Smooth muscle cell (in vitro differentiated cells): Measurements from ENCODE around the gene TMPRSS13. TPM values are rescaled to one million over a fixed set of nuclear protein-coding genes. Genes with fewer than 3 reads are reported as not detected.

ENCODE experiments used
- DNase-seq: peaks from one replicate; lab custom pipeline; 2025; ENCODE audit not compliant: unreplicated experiment; lab: John Stamatoyannopoulos, UW
- H2AFZ ChIP-seq: fragments of 200-600 bp; sonication (generic); 2 replicates; pipeline ENCODE4 v1.6.0; 2016; ENCODE audit warnings: antibody characterized with exemption, low read depth, mild to moderate bottlenecking
- H3F3A ChIP-seq: fragments of 200-600 bp; sonication (generic); 2 replicates; pipeline ENCODE4 v1.6.0; 2017; ENCODE audit warnings: antibody characterized with exemption, low read depth
- H3K27ac ChIP-seq: fragments of 200-600 bp; sonication (generic); 2 replicates; pipeline ENCODE4 v1.5.1; 2016; ENCODE audit warnings: low read depth, mild to moderate bottlenecking
- H3K27me3 ChIP-seq: fragments of 200-600 bp; sonication (generic); 2 replicates; pipeline ENCODE4 v1.6.1; 2016; ENCODE audit warnings: low read depth, mild to moderate bottlenecking
- H3K36me3 ChIP-seq: fragments of 200-600 bp; sonication (generic); 2 replicates; pipeline ENCODE4 v1.5.1; 2016; ENCODE audit warnings: low read depth
- H3K4me1 ChIP-seq: fragments of 200-600 bp; sonication (generic); 2 replicates; pipeline ENCODE4 v1.5.1; 2016; ENCODE audit warnings: low read depth
- H3K4me2 ChIP-seq: fragments of 200-600 bp; sonication (generic); 2 replicates; pipeline ENCODE4 v1.6.0; 2016; ENCODE audit warnings: mild to moderate bottlenecking
- H3K4me3 ChIP-seq: fragments of 200-600 bp; sonication (generic); 2 replicates; pipeline ENCODE4 v1.5.1; 2016; ENCODE audit warnings: mild to moderate bottlenecking
- H3K79me2 ChIP-seq: fragments of 200-600 bp; sonication (generic); 2 replicates; pipeline ENCODE4 v1.6.0; 2016; ENCODE audit warnings: low read depth, mild to moderate bottlenecking
- H3K9ac ChIP-seq: fragments of 200-600 bp; sonication (generic); 2 replicates; pipeline ENCODE4 v1.6.0; 2016; ENCODE audit warnings: low read depth
- H3K9me3 ChIP-seq: fragments of 200-600 bp; sonication (generic); replicated peaks from 2 replicates; pipeline ENCODE4 v1.5.1; 2016; ENCODE audit warnings: low read depth
- H4K20me1 ChIP-seq: fragments of 200-600 bp; sonication (generic); 2 replicates; pipeline ENCODE4 v1.6.0; 2016; ENCODE audit warnings: low read depth
- WGBS: methylation state at CpG from one replicate; pipeline ENCODE4 v1.1.7; 2016; ENCODE audit warnings: low lambda C conversion rate; 5-methylcytosine and 5-hydroxymethylcytosine counted together
- polyA plus RNA-seq: library from polyadenylated mRNA; unstranded; fragments of >200 nt; fragmentation: Nextera tagmentation; extraction: Ambion mirVana; gene quantifications from 2 replicates; pipeline ENCODE4 v1.2.1, GENCODE V29; 2016
- total RNA-seq: library from RNA; depleted of rRNA; stranded (reverse); fragments of >200 nt; gene quantifications from 2 replicates; pipeline ENCODE4 v1.2.3, GENCODE V29; 2014
- TF ChIP-seq, protein P1 (sequence below): fragments of 200-600 bp; sonication (generic); IDR thresholded peaks from 2 replicates; pipeline ENCODE4 v1.5.1; 2017; ENCODE audit warnings: borderline replicate concordance, mild to moderate bottlenecking, antibody characterized with exemption; ENCODE audit not compliant: insufficient read depth, poor library complexity, severe bottlenecking

TMPRSS13 gene
- total and polyA plus RNA-seq, 2 experiments from 2014 or later, result 0.73 to 1.3 TPM

DNA sequence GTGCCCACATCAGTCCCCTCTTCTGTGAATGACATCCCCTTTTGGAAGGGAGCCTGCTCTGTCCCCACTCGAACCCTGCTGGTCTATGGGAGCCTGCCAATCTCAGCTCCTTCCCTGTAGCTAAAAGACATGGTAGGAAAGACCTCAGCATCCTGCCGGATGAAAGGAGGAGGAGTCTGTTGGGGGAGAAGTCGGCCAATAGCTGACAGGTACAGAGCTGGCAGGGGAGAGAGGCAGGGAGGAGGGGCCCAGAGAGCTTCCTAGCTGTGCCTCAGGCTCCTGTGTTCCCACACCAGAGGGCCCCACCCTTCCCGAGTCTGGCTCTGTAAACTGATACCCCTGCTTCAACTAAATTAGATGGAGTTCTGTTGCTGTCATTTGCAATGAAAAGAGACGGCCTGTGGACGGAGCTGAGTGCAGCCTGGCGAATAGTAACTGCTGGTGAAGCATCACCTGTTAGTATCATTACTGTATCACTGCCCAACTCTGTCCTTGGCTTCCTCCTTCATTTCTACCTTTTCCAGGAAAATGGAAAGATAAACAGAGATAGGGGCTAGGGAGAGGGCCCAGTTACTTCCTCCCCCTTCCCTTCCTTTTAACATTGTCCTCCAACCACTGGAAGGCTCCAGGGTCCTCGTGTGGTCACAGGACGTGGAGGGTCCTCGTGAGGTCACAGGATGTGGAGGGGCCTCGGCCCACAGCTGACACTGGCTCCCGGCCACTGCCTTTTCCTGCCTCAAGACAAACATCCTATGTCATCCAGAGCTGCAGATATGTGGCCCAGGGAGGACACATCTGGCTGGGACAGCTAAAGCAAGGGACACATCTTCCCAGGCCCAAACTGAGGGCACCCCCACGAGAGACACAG is 67.8 kb downstream of the TMPRSS13 start:
- peaks cover 33% of the 10 kb centered on the region for H4K20me1 ChIP-seq
- no peak overlapping the region for H3K4me3 ChIP-seq
- DNase-seq, result no peak
- H3K36me3 ChIP-seq, result no peaks in the 10 kb centered on the region
- H2AFZ ChIP-seq, result no peak overlapping the region
- no peaks in the 10 kb centered on the region for H3K9me3 ChIP-seq
- no peak overlapping the region for H3K9ac ChIP-seq
- 34% methylated on average over 13 of the region's 13 CpGs for WGBS
- no peak overlapping the region for H3K27ac ChIP-seq
- H3K27me3 ChIP-seq, result no peaks in the 10 kb centered on the region
- peaks cover 7% of the 10 kb centered on the region for H3K4me1 ChIP-seq
- TF ChIP-seq, protein P1, sequence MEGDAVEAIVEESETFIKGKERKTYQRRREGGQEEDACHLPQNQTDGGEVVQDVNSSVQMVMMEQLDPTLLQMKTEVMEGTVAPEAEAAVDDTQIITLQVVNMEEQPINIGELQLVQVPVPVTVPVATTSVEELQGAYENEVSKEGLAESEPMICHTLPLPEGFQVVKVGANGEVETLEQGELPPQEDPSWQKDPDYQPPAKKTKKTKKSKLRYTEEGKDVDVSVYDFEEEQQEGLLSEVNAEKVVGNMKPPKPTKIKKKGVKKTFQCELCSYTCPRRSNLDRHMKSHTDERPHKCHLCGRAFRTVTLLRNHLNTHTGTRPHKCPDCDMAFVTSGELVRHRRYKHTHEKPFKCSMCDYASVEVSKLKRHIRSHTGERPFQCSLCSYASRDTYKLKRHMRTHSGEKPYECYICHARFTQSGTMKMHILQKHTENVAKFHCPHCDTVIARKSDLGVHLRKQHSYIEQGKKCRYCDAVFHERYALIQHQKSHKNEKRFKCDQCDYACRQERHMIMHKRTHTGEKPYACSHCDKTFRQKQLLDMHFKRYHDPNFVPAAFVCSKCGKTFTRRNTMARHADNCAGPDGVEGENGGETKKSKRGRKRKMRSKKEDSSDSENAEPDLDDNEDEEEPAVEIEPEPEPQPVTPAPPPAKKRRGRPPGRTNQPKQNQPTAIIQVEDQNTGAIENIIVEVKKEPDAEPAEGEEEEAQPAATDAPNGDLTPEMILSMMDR, result no peak
- no peaks in the 10 kb centered on the region for H3F3A ChIP-seq
- H3K4me2 ChIP-seq, result no peak overlapping the region
- H3K79me2 ChIP-seq, result peaks cover 6% of the 10 kb centered on the region

DNA sequence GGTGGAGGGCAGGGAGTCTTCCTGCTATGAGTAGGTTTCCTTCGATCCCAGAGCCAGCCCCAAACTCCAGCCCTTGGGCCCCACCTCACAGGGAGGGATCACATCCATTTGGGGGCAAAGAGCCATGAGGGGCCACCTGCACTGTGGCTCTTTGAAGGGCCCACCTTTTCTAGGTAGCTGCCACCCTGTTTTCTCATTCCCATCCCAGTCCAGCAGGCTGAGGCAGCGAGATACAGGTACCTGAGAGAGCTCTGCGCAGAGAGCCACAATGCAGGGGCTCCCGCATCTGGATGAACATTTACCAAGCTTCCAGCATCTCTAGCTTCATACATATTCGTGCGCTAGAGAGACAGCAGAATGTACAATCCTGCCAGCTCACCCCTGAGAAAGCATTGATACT is 69.1 kb downstream of the TMPRSS13 start:
- no peaks in the 10 kb centered on the region for H3F3A ChIP-seq

DNA sequence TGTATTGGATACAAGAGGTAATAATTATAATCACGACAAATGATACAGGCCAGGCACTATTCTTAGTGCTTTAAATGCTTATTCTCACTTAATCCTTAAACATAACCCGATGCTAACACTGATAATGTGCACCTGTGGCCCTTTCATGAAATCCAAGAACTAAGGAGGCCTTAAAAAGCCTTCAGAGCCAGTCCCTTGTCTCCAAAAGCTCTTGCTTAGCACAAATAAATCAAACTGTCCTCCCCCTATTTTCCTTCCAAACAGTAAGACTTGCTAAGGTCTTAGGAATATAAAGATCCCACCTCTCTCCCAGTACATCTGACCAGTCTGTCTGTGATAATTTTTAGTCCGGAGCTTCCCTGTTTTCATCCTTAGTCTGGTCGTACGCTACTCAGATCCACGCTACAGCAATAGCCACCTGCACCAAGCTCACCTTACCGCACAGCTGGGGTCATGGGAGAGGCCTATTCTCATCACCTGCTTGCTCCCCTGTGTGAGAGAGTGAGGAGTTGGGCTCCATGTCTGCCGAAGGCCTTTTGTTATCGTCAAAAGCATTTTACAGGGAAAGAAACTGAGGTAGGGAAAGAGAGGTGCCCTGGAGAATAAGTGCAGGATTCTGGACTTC is 69.6 kb downstream of the TMPRSS13 start:
- Histone ChIP-seq H3K9ac (no peak overlapping the region), H4K20me1 (peaks cover 29% of the 10 kb centered on the region), H3K4me2 (no peak overlapping the region), H3K4me1 (peaks cover 7% of the 10 kb centered on the region), H3K27me3 (no peaks in the 10 kb centered on the region), H3K27ac (no peak overlapping the region), H3K79me2 (peaks cover 6% of the 10 kb centered on the region), H3K9me3 (no peaks in the 10 kb centered on the region), H3F3A (no peaks in the 10 kb centered on the region), H3K36me3 (no peaks in the 10 kb centered on the region), H2AFZ (no peak overlapping the region), H3K4me3 (no peak overlapping the region)
- WGBS, result 88% methylated on average over 9 of the region's 9 CpGs
- TF ChIP-seq, protein P1, result no peak
- DNase-seq, result no peak

More for the DNA sequence above, 69.1 kb downstream of the TMPRSS13 start:
- 80% methylated on average over 6 of the region's 6 CpGs for WGBS
- Histone ChIP-seq H3K27ac (no peak overlapping the region), H3K4me1 (peaks cover 7% of the 10 kb centered on the region), H3K79me2 (peaks cover 6% of the 10 kb centered on the region), H2AFZ (no peak overlapping the region), H3K4me3 (no peak overlapping the region), H3K9me3 (no peaks in the 10 kb centered on the region), H3K4me2 (no peak overlapping the region), H3K9ac (no peak overlapping the region), H3K27me3 (no peaks in the 10 kb centered on the region), H4K20me1 (peaks cover 33% of the 10 kb centered on the region), H3K36me3 (no peaks in the 10 kb centered on the region)
- no peak for DNase-seq
- TF ChIP-seq, protein P1, result no peak
